ENCODE results near the gene CDC42BPG. TPM values are rescaled to one million over a fixed set of nuclear protein-coding genes. Genes with fewer than 3 reads are reported as not detected.

CDC42BPG gene
- total and polyA plus RNA-seq, 9 donors = 0.35 to 9.5 (median 3.2) TPM

DNA sequence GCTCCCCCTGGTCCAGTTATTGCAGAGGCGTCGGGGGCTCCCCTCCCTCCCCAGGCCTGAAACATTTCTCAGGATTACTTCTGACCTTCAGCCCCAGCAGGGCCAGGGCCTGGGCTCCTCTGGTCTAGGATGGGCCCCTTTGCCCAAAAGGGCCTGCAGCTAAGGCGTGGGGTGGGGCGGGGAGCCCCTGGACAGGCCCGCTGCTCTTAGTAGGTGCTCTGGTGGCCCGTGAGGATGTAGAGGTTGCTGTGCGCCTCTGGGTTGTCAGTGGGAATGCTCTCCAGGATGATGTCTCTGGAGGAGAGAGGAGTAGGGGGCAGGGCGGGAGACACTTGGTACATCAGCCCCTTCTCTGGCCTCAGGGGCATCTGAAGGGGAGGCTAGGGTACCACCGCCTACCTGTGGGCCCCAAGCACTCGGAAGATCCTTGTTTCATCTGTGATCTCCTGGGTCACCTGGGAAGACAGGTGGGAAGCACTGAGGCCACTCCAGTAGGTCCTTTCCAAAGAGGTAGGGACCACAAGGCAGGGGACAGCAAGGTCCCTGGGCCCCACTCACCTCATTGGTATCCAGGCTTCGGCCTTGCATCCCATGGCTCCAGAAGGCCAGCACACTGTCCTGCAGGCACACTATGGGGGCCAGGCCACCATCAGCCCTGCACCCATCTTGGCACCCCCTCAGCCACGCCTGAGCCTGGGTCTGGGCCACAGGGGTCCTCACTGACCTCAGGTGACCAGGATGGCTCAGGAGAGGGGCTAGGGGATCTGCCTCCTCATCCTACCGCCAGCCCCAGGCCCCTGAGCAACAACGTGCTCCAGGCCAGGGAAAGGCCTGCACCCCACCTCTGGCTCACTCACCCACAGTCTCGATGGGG is 54.9 kb downstream of the CDC42BPG start:
- no peaks in the 10 kb centered on the region for H3K36me3 ChIP-seq
- no peaks in the 10 kb centered on the region for H3K27me3 ChIP-seq
- H3K4me1 ChIP-seq (ENCODE audit: insufficient read depth) = no peaks in the 10 kb centered on the region
- peak in 3 of 5 donors; percentile 12 to 25 (median 19) for DNase-seq
- intact Hi-C loops (cut with DNase I) = no loop called here
- H3K9me3 ChIP-seq = no peaks in the 10 kb centered on the region
- TF ChIP-seq EP300 (IDR thresholded peaks at IDR 0.05) = no peak
- TF ChIP-seq, protein P1, sequence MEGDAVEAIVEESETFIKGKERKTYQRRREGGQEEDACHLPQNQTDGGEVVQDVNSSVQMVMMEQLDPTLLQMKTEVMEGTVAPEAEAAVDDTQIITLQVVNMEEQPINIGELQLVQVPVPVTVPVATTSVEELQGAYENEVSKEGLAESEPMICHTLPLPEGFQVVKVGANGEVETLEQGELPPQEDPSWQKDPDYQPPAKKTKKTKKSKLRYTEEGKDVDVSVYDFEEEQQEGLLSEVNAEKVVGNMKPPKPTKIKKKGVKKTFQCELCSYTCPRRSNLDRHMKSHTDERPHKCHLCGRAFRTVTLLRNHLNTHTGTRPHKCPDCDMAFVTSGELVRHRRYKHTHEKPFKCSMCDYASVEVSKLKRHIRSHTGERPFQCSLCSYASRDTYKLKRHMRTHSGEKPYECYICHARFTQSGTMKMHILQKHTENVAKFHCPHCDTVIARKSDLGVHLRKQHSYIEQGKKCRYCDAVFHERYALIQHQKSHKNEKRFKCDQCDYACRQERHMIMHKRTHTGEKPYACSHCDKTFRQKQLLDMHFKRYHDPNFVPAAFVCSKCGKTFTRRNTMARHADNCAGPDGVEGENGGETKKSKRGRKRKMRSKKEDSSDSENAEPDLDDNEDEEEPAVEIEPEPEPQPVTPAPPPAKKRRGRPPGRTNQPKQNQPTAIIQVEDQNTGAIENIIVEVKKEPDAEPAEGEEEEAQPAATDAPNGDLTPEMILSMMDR (IDR thresholded peaks at IDR 0.05) = no peak
- no peak for TF ChIP-seq POLR2A (IDR thresholded peaks at IDR 0.05)
- no peak overlapping the region for H3K27ac ChIP-seq
- 84 to 90% (median 86%) methylated on average over 15 of the region's 15 CpGs for WGBS, 3 donors
- H3K4me3 ChIP-seq = no peak overlapping the region

DNA sequence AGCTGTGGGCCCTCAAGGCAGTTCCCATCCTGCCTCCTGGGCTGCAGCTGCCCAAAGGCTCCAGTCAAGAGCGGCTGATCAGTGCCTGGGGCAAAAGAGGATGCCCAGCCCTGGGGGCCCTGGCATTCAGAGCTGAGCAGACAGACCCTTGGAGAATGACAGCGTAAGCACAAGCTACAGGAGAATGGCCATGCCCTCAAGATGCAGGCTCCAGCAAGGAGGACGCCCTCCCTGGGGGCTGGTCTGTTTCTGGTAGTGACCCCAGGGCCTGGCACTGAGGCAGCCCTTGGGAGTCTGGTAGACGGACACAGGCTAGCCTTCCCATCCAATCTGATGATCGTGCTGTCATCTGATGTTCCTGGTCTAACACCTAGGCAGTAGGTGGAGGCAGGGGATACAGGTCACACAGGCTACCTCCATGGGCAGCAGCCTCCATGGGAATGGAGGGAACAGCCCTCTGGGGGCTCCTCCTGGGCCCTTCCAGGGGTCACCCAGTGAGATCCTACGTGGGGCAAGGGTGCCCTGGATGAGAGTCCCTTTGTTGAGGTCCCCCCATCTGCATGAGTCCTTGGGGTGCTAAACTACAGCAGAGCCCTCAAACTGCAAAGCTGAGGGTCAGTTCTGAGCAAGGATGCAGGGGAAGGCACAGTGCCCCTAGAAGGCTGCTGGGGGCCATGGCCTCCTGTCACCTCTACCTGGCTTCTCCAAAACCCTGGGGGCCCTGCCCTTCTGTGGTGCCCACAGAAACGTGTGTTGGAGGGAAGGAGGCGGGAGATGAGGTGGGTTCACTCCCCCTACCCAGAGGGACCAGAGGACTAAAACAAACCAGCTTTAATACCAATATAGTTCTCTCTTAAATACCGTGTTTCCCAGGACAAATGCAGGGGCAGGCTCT is 55.9 kb downstream of the CDC42BPG start:
- no peaks in the 10 kb centered on the region for H3K9me3 ChIP-seq
- H3K36me3 ChIP-seq = no peaks in the 10 kb centered on the region
- no peaks in the 10 kb centered on the region for H3K4me1 ChIP-seq (ENCODE audit: insufficient read depth)
- 82 to 84% (median 84%) methylated on average over 9 of the region's 9 CpGs for WGBS, 3 donors
- peak in 3 of 5 donors; percentile 11 to 30 (median 12) for DNase-seq
- intact Hi-C loops (cut with DNase I) = no loop called here
- H3K4me3 ChIP-seq = no peak overlapping the region
- no peak overlapping the region for H3K27ac ChIP-seq
- no peaks in the 10 kb centered on the region for H3K27me3 ChIP-seq
- TF ChIP-seq POLR2A (IDR thresholded peaks at IDR 0.05) (no peak), EP300 (IDR thresholded peaks at IDR 0.05) (no peak)
- TF ChIP-seq, protein P1 (IDR thresholded peaks at IDR 0.05) = no peak

DNA sequence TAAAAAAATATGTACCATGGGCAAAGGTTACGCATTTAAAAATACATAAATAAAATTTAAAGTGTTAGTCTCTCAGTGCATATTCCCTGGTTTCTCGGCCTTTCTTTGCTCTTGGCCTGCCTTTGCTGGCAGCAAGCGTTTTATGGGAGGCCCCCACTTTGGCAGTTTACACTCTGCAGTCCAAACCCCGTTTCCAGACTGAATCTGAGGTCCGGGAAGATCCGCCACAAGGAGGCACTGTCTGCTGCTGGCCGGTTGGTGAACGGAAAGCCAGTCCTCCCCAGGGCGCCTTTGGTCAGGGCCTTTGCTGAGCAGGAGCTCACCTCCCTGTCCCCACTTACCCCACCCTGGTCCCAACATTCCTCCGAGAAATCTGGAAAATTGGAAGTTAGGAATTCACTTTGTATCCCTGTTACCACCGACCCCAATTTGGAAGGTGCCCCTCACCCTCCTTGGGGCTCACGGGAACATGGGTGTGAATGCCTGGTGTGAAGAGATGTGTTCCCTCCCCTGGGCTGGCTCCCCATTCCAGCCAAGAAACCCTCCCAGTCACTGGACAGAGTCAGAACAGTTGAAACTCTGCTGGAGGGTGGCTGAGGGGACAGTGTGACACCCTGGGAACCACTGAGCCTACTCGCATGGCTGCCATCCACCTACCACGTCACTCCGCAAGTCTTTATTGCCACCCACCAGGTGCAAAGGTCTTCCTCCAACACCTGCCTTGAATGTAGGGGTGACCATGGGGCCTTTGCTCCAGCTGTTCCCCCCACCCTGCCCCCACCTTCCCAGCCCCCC is 56.7 kb downstream of the CDC42BPG start:
- 54 to 56% (median 54%) methylated on average over 15 of the region's 15 CpGs for whole genome bisulfite sequencing, 3 donors
- Histone ChIP-seq H3K36me3 (no peaks in the 10 kb centered on the region), H3K4me3 (no peak overlapping the region), H3K27me3 (no peaks in the 10 kb centered on the region), H3K4me1 (ENCODE audit: insufficient read depth) (no peaks in the 10 kb centered on the region), H3K27ac (no peak overlapping the region), H3K9me3 (no peaks in the 10 kb centered on the region)
- intact Hi-C loops (cut with DNase I) = no loop called here
- DNase-seq = peak in 4 of 5 donors; percentile 35 to 62 (median 46)
- TF ChIP-seq POLR2A (IDR thresholded peaks at IDR 0.05) = no peak
- no peak for TF ChIP-seq EP300 (IDR thresholded peaks at IDR 0.05)
- TF ChIP-seq, protein P1 (IDR thresholded peaks at IDR 0.05) = peak in 2 of 3 donors; percentile 29 to 30

DNA sequence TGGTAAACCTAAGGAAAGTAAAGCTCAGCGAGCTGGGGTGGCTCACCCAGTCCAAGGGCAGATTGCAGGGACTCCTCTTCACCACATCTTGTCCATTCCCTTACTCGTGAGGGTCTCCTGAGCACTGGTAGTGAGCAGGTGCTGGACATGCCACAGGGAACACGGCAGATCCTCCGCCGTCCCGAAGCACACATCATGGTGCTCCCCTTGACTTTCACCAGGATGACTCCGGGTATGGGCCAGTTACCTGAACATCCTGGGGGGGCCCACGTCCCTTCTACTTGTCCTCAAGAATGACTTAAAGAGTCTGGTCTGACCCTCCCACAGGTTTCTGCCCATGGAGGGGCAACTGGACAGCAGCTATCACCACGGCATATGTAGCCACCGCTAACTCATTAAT is 58.1 kb downstream of the CDC42BPG start:
- Histone ChIP-seq H3K4me1 (ENCODE audit: insufficient read depth) (no peaks in the 10 kb centered on the region), H3K27me3 (no peaks in the 10 kb centered on the region), H3K4me3 (no peak overlapping the region), H3K9me3 (no peaks in the 10 kb centered on the region), H3K36me3 (no peaks in the 10 kb centered on the region), H3K27ac (no peak overlapping the region)
- peak in 3 of 5 donors; percentile 12 to 26 (median 23) for DNase-seq
- intact Hi-C loops (cut with DNase I) = no loop called here
- WGBS, 3 donors = 84 to 89% (median 87%) methylated on average over 10 of the region's 10 CpGs
- TF ChIP-seq EP300 (IDR thresholded peaks at IDR 0.05) (no peak), POLR2A (IDR thresholded peaks at IDR 0.05) (no peak)
- TF ChIP-seq, protein P1 (IDR thresholded peaks at IDR 0.05) = no peak
